WERI-Rb-1 (cell line): ENCODE measurements around the gene P4HB.

Source experiments
- DNase-seq: peaks from one replicate; pipeline ENCODE4 v3.0.0-alpha.2; 2020
- H3K27ac ChIP-seq: fragments of 250-450 bp; sonication (Bioruptor Pico); 2 replicates; pipeline ENCODE4 v1.5.1; 2020; ENCODE audit warnings: mild to moderate bottlenecking, moderate library complexity
- H3K27me3 ChIP-seq: fragments of 250-450 bp; sonication (Bioruptor Pico); 2 replicates; pipeline ENCODE4 v1.5.1; 2021; ENCODE audit warnings: mild to moderate bottlenecking, low read depth, moderate library complexity; ENCODE audit not compliant: insufficient read depth, severe bottlenecking
- H3K36me3 ChIP-seq: fragments of 250-450 bp; sonication (Bioruptor Pico); 2 replicates; pipeline ENCODE4 v1.5.1; 2020; ENCODE audit warnings: mild to moderate bottlenecking, moderate library complexity
- H3K4me3 ChIP-seq: 2 replicates; pipeline ENCODE4 v1.5.1; 2011; ENCODE audit warnings: low read depth, mild to moderate bottlenecking, control low read depth, low read length
- H3K9me3 ChIP-seq: fragments of 250-450 bp; sonication (Bioruptor Pico); 2 replicates; pipeline ENCODE4 v1.5.1; 2021; ENCODE audit warnings: mild to moderate bottlenecking, moderate library complexity; ENCODE audit not compliant: severe bottlenecking
- TF ChIP-seq, protein P1 (sequence below): IDR thresholded peaks from 2 replicates; pipeline ENCODE4 v1.5.1; 2011; ENCODE audit warnings: low read depth, mild to moderate bottlenecking, control low read depth, inconsistent platforms, low read length

P4HB gene

DNA sequence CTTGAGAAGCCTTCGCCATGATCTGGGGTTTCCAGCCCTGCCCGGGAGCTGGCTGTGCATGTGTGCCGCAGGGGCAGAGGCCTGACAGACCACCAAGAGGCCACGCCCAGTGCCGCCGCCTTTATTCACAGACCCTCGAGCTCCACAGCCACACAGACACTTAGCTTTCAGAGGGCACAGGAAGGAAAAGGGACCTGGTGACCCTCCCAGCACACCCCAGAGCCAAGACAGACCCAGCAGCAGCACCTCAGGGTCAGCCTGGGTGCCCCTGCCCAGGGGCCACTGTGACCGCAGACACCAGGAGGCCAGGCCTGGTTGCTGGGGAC, 38.1 kb downstream of the P4HB start:
- Histone ChIP-seq H3K27me3 (no peaks in the 10 kb centered on the region), H3K4me3 (no peak overlapping the region), H3K9me3 (no peaks in the 10 kb centered on the region), H3K27ac (peak overlapping the region; percentile 58), H3K36me3 (peaks cover 18% of the 10 kb centered on the region)
- TF ChIP-seq, protein P1, sequence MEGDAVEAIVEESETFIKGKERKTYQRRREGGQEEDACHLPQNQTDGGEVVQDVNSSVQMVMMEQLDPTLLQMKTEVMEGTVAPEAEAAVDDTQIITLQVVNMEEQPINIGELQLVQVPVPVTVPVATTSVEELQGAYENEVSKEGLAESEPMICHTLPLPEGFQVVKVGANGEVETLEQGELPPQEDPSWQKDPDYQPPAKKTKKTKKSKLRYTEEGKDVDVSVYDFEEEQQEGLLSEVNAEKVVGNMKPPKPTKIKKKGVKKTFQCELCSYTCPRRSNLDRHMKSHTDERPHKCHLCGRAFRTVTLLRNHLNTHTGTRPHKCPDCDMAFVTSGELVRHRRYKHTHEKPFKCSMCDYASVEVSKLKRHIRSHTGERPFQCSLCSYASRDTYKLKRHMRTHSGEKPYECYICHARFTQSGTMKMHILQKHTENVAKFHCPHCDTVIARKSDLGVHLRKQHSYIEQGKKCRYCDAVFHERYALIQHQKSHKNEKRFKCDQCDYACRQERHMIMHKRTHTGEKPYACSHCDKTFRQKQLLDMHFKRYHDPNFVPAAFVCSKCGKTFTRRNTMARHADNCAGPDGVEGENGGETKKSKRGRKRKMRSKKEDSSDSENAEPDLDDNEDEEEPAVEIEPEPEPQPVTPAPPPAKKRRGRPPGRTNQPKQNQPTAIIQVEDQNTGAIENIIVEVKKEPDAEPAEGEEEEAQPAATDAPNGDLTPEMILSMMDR: no peak
- no peak for DNase-seq

DNA sequence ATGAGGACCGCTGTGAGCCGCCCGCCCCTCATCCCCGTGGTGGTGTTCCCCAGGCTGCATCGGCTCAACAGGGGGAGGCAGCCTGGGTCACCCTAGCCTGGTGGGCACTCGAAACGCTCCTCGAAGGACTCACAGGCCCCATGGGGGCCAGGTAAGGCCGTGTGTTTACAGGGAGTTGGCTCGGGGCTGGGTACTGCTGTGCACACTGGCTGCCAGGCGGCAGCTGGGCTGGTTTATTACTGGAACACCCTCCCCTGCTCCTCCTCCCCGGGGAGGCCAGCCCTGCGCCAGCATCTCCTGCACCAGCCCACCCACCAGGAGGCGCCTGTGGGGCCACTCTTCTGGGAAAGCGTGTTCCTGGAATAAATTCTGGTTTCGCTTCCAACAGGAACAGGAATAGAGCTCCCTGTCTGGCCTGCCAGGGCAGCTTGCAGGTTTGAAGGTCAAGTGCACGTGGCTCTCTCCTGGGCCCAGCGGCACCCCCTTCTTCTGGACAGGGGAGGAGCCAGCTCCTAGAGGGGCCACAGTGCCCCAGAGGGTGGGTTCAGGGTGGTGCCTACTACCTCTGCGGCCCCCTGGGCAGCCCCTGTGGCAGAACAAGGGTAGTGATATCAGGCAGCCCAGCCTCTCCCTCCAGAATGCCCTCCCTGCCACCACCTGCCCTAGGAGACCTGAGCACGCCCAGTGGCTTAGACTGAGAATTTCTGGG, 38.6 kb downstream of the P4HB start:
- TF ChIP-seq, protein P1: peak; percentile 87
- no peaks in the 10 kb centered on the region for H3K9me3 ChIP-seq
- peaks cover 18% of the 10 kb centered on the region for H3K36me3 ChIP-seq
- no peak overlapping the region for H3K4me3 ChIP-seq
- H3K27ac ChIP-seq: peak overlapping the region; percentile 58
- DNase-seq: peak; percentile 95
- no peaks in the 10 kb centered on the region for H3K27me3 ChIP-seq

DNA sequence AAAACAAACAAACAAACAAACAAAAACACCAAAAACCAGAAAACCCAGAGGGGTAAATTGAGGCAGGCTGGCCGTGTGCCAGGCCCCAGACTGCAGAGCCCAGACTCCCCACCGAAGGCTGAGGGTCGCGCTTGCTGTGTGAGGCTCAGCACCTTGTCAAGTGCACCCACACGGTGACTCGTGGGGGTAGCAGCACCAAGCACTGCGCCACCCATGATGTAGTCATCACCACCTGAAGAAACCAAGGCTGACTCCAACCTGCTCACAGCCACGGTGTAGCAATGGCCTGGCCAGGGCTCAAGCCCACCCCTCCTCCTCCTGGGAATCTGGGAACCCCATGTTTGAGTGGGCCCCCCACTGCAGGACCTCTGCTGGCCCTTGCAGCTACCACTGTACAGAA, 39.2 kb downstream of the P4HB start:
- no peak for DNase-seq
- Histone ChIP-seq H3K9me3 (no peaks in the 10 kb centered on the region), H3K4me3 (no peak overlapping the region), H3K27me3 (no peaks in the 10 kb centered on the region), H3K36me3 (peaks cover 18% of the 10 kb centered on the region), H3K27ac (peak overlapping the region; percentile 58)
- TF ChIP-seq, protein P1: no peak

DNA sequence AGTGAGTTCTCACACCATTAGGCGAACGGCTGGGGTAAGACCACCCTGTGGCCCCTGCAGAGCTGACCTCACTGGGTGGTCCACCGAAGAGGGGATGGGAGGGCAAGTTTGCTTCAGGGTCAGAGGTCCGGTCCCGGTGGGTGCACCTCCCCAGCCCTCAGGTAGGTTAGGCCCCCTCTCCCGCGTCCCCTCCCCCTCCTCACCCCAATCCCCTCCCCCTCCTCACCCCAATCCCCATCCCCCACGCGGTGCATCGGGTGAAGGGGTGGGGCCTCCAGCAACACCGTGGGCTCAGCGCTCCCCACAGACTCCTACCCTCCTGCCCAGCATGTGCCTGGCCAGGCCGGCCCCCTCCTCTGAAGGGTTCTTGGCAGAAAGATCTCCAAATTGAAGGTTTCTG, 40.6 kb downstream of the P4HB start:
- TF ChIP-seq, protein P1: no peak
- no peaks in the 10 kb centered on the region for H3K9me3 ChIP-seq
- no peaks in the 10 kb centered on the region for H3K27me3 ChIP-seq
- H3K4me3 ChIP-seq: no peak overlapping the region
- H3K27ac ChIP-seq: no peak overlapping the region
- H3K36me3 ChIP-seq: peaks cover 18% of the 10 kb centered on the region
- DNase-seq: no peak

DNA sequence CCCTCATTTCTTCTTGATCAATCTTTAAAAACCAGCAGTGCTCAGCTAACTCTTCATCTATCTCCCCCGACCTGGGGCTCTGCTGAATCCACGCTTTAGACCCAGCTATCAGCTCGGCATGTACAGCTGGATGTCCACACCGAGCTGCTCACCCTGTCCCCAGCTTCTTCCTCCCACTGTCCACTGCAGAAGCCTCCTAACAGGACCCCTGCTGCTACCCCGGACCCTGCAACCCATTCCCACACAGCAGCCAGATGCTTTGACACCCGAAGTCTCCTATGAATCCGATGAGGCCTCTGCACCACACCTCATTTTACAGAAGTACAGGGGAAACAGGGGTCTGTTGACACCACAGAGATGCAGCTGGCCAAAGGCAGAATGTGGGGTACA, 42.6 kb downstream of the P4HB start:
- Histone ChIP-seq H3K27me3 (no peaks in the 10 kb centered on the region), H3K27ac (no peak overlapping the region), H3K36me3 (peaks cover 6% of the 10 kb centered on the region; the same call in 1 of the 2 replicates), H3K4me3 (no peak overlapping the region), H3K9me3 (no peaks in the 10 kb centered on the region)
- TF ChIP-seq, protein P1: no peak
- DNase-seq: no peak

- Histone ChIP-seq H3K9me3 (no peaks in the 10 kb centered on the region), H3K36me3 (no peaks in the 10 kb centered on the region), H3K27me3 (no peaks in the 10 kb centered on the region), H3K27ac (peak overlapping the region; percentile 79), H3K4me3 (no peak overlapping the region)
- no peak for DNase-seq
- TF ChIP-seq, protein P1: no peak
Observed at GRCh38 chr17:81815646-81815986, 44.7 kb downstream of the P4HB start.
